K562 (cell line): ENCODE measurements around the gene GPR3. TPM values are rescaled to one million over a fixed set of nuclear protein-coding genes. Genes with fewer than 3 reads are reported as not detected.

Experiments used
- CHD4 ChIP-seq: fragments of 200-600 bp; sonication (generic); IDR thresholded peaks from 3 replicates; pipeline ENCODE4 v1.6.1; 2012; ENCODE audit warnings: low read depth, mild to moderate bottlenecking, mixed read lengths, low read length, inconsistent platforms; ENCODE audit not compliant: insufficient read depth, insufficient replicate concordance, poor library complexity, severe bottlenecking
- CHD7 ChIP-seq: fragments of 200-600 bp; sonication (generic); IDR thresholded peaks from one replicate; pipeline ENCODE4 v1.6.1; 2012; ENCODE audit warnings: mild to moderate bottlenecking, low read depth, low read length, inconsistent platforms
- E2F3 ChIP-seq: fragments of 250-450 bp; sonication (Bioruptor Pico); IDR thresholded peaks from 2 replicates; pipeline ENCODE4 v1.4.0; 2020; ENCODE audit warnings: mild to moderate bottlenecking
- E2F8 ChIP-seq: fragments of 450-650 bp; IDR thresholded peaks from 2 replicates; pipeline ENCODE4 v1.7.1; 2018; ENCODE audit warnings: mild to moderate bottlenecking, low read depth; ENCODE audit not compliant: partially characterized antibody
- POLR3G ChIP-seq: IDR thresholded peaks from 2 replicates; pipeline ENCODE4 v1.6.1; 2011; ENCODE audit not compliant: insufficient read length, insufficient replicate concordance; ENCODE audit errors: extremely low read depth
- ZBTB33 ChIP-seq: sonication (generic); formaldehyde crosslinking; IDR thresholded peaks from 2 replicates; pipeline ENCODE4 v1.8.1; 2023; ENCODE audit warnings: mild to moderate bottlenecking, missing genetic modification reagents
- polyA plus RNA-seq, 8 experiments: library from polyadenylated mRNA; depleted of rRNA in 4 of 8; stranded (reverse) in 5 of 8; unstranded in 3 of 8; fragments of >200 nt; fragmentation: Nextera tagmentation in 2 of 8; fragmentation: Illumina TruSeq in 1 of 8; extraction: Ambion mirVana in 2 of 8; extraction: Trizol in 1 of 8; gene quantifications; 2 replicates each; pipeline versions ENCODE4 v1.2.1 to v1.2.3, GENCODE V29; 2011 to 2014; ENCODE audit warnings: inconsistent platforms in 1 of 8, missing spikeins in 1 of 8
- total RNA-seq, 7 experiments: library from RNA; depleted of rRNA in 6 of 7; stranded (reverse); fragments of >200 nt in 6 of 7; fragmentation: Illumina TruSeq in 2 of 7; extraction: Trizol in 2 of 7; gene quantifications; 2 replicates each; pipeline versions ENCODE4 v1.2.1 to v1.2.3, GENCODE V29; 2011 to 2021; ENCODE audit warnings: low replicate concordance in 1 of 7

GPR3 gene
- total and polyA plus RNA-seq, 9 of the 15 experiments (the other 6 are each of a cell fraction or from before 2014, with no cell fraction given), result 0.24 to 11.5 (median 3.7) TPM

- TF ChIP-seq CHD7 (no peak), POLR3G (no peak), E2F3 (CRISPR knock-in tag) (0 out of 2 replicates have a peak, but pooled peaks have one; percentile 15), CHD4 (no peak), E2F8 (no peak), ZBTB33 (0 out of 2 replicates have a peak, but pooled peaks have one; percentile 4)
These were observed 819 bp upstream of the GPR3 start (continued) for GRCh38 chr1:27391511-27392095.
